Activated T-cell treated with anti-CD3 and anti-CD28 coated beads, Interleukin-2, amount 50 U/mL, for 72 hours (primary cell): Measurements from ENCODE around the gene AKAP1. TPM values are rescaled to one million over a fixed set of nuclear protein-coding genes. Genes with fewer than 3 reads are reported as not detected.

ENCODE experiments used
- total RNA-seq, 2 donors: library from RNA; stranded (reverse); gene quantifications; one replicate each; pipeline ENCODE4 v1.2.3, GENCODE V29; 2022

Gene AKAP1
- total RNA-seq, 2 donors from 2014 or later = 19.6 to 23.1 TPM

Other genes starting within 250 kb of the AKAP1 start
- 100 to 1,000 TPM; 197 to 235 TPM for gene TRIM25, start 171.2 kb upstream of the AKAP1 start, total RNA-seq
- 10 to 100 TPM; 16.6 to 17.9 TPM for gene COIL, start 124.2 kb upstream of the AKAP1 start, total RNA-seq
- gene SCPEP1, start 107.1 kb upstream of the AKAP1 start, total RNA-seq = 10 to 100 TPM; 28.0 to 34.7 TPM
- 100 to 1,000 TPM; 112 to 119 TPM for gene MSI2, start 171.3 kb downstream of the AKAP1 start, total RNA-seq